Hypothalamus (tissue), 51 donors: ENCODE data around the gene NDUFB10.
A peak's percentile ranks its signal among the peaks of the same experiment; 100 is the strongest.
"Not testable (repeated sequence)": the region's sequence is repeated elsewhere in the genome, so short reads cannot be mapped to it uniquely, and the experiment has no call there.

ENCODE experiments used
- DNase-seq, 51 donors: peaks; one replicate each; lab custom pipeline; 2025; lab: John Stamatoyannopoulos, UW

Gene NDUFB10

DNA sequence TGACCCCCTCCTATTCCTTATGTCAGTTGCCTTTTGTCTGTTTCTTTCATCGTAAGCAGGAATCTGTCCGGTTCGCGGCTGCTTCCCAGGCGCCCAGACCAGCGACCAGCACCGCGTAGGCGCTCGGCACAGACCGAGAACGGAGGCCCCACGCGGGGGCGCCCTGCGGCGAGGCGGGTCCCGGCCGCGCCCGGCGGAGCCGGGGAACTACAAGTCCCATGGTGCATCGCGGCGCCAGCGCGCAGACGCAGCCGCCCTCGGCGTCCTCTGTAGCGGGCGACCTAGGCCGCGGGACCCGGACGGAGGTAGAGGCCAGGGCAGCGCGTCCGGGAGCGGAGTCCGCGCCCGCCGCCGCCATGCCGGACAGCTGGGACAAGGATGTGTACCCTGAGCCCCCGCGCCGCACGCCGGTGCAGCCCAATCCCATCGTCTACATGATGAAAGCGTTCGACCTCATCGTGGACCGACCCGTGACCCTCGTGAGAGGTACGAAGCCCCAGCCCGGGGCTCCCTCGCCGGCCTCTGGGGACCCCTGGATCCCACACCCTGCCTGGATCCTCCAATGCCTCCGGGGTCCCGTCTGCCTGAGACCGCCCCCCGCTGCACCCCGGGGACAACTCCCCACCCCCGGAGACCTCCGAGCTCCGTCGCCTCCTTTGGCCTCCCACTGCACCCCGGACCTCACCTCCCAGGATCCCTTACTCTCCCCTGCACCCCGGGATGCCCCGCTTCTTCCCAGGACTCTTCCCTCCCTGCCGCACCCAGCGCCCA lies at the start of gene NDUFB10:
Gene NDUFB10 (plus strand): TSS at position 270 of the 771 bp plus-strand sequence. CDS start 87 bp downstream, at position 357.
- peak; percentile 40 to 96 (median 84) for DNase-seq

DNA sequence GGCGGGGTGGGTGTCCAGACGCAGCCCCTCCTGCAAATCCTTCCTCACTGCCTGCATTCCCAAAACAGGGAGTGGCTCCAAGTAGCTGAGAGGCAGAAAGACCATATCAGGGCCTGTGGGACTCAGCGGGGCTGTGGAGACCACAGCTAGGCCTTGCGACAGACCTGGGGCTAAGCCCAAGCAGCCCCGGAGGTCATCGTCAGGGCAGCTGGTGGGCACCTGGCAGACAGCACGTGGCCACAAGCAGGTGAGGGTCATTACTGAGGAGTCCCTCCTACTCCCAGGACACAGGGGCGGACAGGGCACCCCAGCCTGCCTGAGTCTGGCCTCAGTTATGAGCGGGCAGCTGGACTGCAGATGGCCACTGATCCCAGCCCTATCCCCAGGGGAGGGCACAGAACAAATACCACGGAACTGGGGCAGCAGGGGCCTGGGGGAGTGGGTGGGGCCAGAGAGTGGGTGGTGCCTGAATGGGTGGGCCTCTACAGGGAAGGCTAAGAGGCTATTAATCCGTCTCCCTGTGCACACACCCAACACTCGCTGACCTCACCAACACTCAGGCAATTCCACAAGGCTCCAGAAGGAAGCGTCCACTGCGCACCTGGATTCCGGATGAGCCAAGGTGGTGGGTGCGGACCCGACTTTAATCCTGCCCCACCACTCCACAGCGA lies 49.6 kb upstream of the NDUFB10 start:
- no peak for DNase-seq

DNA sequence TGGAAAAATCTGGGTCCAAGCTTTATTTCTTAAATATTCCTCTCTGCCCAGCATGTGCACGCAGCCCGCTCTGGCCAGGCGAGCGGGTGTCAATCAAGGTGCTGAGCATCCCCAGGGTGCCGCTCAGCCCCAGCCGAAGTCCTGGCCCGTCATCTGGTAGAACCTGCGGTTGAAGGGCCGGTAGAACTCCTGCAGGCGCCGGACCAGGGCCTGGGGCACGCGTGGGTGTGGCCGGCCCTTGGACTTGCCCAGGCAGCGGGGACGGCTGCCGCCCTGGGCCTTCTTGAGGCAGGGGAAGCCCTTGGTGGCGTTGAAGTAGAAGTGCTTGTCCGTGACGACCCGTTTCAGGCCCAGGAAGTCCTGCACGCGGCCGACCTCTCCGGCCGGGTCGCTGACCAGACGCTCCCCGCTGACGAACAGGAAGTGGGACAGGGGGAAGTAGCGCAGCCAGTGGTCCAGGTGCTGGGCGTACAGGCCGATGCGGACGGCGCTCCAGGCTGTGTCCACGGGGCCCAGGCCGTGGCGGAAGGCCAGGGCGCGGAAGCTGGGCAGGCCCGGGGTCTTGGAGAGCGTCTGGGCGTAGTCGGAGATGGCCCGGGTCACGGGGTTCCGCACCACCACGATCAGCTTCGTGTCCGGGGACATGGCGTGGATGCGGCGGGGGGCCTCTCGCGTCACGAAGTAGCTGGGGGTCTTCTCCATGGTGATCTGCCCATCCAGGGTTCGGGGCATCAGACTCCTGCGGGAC lies 47.7 kb upstream of the NDUFB10 start:
- DNase-seq = no peak

DNA sequence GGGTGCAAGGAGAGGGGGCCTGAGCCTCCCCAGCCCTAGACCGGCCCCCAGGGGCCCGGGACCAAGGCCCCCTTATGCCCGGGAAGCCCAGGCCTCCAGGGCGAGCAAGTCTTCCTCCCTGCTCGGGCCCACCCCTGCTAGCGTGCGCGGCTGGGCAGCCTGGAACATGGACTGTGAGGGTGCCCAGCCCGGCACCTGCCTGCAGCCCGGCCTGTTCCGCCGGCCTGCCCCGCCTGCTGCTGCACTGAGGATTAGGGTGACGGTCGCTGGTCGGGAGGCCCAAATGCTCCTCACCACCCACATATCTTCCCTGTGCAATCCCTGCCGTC lies 47.2 kb upstream of the NDUFB10 start:
- no peak for DNase-seq

DNA sequence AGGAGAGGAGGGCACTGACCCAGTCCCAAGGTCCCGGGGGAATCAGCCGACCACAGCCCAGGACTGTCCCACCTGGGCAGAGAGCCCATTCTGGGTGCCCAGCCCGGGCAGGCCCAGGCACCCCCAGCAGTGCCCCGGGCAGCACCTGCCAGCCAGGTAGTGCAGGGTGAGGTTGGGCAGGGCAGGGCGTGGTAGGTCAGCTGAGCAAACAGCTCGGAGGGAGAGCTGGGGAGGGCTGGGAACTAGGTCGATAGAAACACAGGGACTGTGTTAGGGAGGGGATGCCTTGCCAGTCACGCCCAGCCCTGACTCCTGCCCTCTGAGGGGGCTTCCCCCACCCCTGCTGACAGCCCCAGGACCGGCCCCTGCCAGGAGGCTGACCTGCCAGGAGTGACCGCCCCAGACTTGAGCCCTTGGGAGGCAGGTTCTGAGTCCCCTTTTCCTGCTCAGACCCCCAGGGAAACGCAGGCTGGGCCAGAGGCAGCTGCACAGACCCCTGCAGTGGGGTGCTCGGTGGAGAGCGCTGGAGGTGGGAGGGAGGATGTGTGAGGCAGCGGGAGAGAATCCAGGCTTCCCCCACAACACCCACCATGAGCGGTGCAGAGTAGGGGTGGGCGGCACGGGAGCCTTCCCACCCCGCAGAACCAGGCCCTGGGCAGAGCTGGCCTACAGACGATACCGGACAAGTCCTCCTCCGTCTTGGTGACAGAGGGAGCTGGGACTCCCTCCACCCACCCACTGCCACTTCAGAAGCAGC lies 45.8 kb upstream of the NDUFB10 start:
- no peak for DNase-seq

DNA sequence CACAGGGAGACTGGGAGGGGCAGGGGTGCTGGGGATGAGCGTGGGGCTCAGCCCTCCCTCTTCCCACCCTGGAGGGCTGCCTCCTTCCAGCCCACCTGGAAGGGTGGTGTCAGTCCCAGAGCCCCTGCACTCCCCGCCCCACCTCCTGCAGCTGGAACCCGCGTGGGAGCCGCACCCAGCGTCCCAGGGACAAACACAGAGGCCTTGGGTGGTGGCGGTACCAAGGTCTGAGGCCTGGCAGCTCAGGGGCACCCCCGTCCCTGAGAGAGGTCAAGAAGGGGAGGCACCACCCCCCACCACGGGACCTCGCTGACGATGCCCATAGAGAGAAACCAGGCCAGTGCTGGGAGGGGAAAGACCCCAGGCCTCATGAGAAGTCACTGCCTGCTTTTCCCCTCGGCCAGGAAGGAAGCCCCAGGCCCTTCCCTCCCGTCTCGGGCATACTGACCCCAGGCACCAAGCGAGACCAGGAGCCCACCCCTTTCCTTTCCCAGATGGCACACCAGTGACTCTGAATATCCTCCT lies 45.2 kb upstream of the NDUFB10 start:
- DNase-seq = no peak

DNA sequence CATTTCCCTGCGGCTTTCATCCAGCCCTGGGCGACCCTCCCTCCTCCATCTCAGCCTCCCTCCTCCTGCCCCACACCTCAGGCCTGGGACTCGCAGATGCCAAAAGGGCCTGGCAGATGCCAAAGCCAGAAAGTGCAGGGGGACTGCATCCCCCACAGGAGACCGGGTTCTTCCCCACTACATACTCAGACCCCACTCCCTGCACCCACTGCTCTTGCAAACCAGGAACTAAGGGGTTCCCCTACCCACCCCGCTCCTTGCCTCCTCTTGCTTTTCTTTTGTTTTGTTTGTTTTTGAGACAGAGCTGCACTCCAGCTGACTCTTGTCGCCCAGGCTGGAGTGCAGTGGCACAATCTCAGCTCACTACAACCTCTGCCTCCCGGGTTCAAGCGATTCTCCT lies 44.4 kb upstream of the NDUFB10 start:
- DNase-seq = no peak

DNA sequence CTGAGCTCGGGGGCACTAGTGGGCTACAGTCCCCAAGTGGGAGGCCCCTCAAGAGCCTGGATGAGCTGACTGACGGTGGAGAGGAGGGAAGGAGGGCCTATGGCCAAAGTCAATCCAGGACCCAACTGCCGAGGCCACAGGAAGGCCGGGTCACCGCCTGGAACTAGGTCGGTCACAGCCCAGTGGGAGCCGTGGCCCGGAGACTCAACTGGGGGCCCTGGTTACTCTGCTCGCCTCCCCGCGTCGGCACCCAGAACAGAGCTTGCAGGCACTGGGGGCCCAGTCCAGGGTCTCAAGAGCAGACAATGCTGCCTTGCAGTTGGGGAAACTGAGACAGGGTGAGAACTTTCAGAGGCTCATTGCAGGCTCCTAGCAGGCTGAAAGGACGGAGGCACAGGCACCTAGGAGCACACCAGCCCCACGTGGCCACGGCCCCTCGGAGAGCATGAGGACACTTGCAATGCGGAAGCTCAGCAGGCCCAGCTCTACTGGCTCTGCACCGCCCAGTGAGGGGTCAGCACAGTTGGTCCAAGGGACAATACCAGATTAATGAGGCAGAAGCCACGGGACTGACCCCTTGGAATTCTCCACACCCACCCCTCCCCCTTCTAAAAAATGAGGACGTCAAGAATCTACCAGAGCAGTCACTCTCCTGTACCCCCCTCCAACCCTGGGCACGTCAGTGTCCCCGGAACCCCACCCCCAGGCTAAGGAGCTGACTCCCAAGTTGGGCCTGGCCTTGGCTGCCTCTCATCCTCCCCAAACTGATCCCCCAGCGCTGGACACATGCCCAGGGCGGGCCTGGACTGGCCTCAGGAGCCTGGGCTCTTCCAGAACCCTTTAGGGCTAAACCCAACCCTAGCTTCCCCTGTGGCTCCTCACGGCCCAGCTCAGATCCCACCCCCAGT lies 43.4 kb upstream of the NDUFB10 start:
- DNase-seq = no peak

DNA sequence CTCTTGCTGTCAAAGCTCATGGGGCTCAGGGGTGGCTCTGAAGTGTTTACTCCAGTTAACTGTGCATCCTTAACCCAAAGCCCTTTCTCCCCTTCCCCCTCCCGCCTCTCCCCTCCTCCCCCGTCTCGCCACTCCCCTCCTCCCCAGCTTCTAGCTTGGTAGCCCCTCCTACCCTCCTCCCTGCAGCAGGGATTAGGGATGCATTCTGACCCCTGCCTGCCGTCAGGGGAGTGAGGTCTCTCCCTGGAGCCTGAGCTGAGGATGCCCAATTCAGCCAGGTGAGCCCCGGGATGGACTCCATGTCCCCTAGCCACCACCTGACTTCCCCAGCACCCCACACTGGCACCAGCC lies 42.7 kb upstream of the NDUFB10 start:
- no peak for DNase-seq

DNA sequence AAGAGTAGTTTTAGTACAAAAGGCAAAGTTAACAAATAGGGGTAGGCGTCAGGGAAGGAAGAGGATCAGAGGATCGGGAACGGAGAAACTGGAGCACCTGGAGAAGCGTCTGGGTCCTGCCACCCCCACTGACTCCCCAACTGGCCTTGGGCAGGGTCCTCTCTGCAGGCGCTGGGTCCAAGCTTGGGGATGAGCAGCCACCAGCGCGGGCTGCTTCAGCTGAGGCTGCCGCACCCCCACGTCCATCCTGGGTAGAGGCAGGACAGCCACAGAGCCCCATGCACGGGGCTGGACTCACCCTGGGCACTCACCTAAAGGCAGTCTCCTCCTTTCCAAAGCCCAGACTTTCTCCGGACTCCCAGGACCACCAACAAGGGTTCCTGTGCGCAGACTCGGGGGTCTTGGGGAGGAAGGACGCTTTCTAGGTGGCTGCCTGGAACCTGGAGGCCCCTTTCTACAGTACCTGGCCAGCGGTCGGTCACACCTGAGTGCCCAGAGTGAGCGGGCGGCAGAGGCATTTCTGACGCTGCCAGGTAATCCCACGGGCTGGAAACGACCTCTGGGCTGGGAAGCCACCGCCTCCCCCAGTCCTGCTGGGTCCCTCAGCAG lies 42.2 kb upstream of the NDUFB10 start:
- no peak for DNase-seq

DNA sequence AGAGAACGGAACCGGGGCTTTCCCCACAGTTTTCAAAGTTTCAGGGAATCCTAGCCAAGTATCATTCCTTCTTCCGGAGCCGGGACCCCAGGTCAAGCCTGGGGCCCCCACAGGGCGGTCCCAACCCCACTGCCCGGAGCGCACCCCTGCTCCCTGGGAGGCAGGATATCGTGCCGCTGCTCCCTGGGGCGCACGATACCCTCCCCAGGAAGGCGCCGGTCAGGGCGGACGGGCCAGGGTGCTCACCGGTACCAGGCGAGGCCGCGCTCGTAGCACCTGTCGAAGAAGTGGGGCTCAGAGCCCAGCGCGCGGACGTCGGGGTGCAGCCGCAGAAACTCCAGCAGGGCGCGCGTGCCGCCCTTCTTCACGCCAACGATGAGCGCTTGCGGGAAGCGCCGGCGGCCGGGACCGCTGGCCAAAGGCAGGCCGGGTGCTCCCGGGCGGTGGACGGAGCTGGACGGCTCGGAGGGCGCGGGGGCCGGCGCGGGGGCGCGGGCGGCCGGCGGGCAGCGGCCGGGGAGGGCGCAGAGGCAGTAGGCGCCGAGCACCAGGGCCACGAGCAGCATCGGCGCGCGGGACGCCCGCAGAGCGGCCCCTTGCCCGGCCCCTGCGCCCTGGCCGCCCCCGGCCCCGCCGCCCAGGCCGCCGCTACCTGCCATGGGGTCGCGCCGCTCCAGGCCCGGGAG lies 41.5 kb upstream of the NDUFB10 start:
- no peak for DNase-seq

DNA sequence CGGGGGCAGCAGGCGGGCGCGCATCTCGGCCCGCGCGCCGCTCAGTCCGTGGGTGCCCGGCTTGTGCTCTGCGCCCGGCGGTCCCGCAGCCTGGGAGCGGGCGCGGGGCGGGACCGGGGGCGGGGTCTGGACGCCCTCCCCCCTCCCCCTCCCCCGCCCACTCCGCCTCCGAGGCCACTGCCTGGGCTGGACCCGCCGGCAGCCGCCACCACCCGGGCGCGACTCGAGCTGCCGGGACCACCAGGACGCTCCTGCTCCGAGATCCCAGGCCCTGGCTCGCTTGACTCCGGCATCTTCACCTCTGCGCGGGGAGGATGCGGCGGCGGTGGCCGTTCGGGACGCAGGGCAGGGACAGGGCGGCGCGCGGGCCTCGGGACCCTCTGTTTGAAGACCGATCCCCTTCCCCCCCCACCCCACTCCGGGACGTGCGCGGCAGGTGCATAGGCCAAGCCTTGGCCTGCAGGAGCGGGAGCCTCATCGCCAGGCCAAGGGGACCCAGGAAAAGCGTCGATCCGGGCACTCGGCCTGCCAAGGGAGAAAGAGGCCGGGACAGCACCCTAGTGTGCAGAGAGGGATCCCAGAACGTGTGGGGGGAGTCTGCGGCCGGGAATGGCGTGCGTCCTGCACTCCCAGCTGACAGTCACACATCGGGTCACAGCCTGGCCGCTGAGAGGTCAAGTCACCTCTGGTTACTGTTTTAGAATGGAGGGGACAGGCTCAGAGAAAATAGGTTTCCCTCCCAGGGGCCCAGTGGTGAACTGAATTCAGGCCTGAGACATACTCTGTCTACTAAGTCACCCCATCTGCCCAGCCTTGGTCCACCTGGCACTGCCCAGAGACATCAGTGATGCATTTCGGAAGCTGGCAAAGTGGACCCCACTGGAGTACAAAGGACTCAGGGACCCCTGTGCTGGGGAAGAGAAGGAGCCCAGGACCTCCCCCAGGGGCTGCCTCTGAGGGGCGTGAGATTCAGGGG lies 40.7 kb upstream of the NDUFB10 start, which contains the start of gene HS3ST6:
Gene HS3ST6 (minus strand): TSS at position 65 of the 976 bp plus-strand sequence. CDS start 92 bp downstream, outside the sequence.
- DNase-seq = no peak

DNA sequence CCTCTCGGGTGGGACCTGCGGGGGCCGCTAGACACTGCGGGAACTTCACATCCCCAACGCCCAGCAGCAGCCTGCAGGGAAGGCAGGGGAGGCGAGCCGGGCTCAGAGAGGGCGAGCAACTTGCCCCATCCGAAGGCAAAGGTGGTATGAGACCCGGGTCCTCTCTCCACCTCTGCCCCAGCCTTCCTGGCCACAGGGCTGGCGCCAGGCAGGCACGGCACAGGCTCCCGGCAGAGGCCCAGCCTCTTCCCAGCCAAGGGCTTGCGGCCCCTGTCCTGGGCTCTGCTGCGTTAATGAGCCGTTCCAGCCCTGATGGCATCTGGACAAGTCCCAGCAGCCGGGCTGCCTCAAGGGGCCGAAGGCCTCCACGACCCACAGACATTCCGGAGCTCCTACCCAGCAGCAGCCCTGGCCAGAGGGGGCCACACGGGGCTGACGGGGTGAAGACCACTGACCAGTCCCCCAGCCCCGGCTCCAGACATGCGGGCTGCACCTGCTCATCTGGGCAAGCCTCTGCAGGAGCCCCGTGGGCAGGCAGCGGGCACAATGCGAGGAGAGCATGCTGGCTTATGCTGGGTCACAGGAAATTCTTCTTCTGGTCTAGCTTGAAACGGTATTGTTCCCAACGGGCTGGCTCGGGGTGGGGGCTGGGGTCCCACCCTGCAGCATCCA lies 39.9 kb upstream of the NDUFB10 start:
- DNase-seq = no peak

DNA sequence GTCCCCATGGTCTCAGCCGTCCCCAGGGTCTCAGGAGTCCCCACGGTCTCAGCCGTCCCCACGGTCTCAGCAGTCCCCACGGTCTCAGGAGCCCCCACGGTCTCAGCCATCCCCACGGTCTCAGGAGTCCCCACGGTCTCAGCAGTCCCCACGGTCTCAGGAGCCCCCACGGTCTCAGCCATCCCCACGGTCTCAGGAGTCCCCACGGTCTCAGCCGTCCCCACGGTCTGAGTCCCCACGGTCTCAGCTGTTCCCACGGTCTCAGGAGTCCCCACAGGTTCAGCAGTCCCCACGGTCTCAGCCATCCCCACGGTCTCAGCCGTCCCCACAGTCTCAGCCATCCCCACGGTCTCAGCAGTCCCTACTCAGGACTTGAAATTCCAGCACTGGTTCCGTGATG lies 39.2 kb upstream of the NDUFB10 start:
- not testable (repeated sequence) for DNase-seq

DNA sequence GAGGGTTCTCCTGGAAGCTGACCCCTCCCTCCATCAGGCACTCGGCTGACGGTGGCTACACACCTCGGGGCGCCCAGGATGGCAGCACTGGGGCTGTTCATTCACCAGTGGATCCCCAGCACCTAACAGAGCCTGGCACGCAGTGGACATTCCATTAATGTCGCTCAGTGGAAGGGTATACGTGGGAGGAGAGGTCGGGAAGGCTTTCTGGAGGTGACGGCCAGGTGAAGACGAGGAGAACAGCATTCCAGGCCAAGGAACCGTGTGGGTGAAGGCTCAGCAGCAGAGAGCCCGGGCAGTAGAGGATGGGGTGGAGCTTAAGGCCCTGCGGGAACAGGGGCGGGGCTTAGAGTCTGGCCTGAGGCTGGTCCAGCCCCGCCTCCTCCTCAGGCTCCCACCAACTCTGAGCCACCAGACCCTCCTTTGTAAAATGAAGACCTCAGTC lies 38.6 kb upstream of the NDUFB10 start:
- no peak for DNase-seq

DNA sequence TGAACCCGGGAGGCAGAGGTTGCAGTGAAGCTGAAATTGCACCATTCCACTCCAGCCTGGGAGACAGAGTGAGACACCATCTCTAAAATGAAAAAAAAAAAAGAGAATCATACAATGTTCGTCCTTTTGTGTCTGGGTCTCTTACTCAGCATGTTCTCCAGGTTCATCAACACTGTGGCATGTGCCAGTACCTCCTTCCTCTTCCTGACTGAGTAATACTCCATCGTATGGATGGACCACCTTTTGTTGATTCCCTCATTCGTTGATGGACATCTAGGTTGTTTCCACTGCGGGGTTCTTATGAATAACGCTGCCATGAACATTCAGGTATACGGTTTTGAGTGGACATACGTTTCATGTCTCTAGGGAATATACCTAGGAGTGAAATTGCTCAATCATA lies 37.0 kb upstream of the NDUFB10 start:
- no peak for DNase-seq
